GM21723 (cell line): Measurements from ENCODE around the gene PYCARD.
"Not testable (repeated sequence)": the region's sequence is repeated elsewhere in the genome, so short reads cannot be mapped to it uniquely, and the experiment has no call there.

Experiments
- ATAC-seq: cut with Tn5 transposase; IDR thresholded peaks from one replicate; pipeline ENCODE4 v1.9.1; 2021; ENCODE audit warnings: mild to moderate bottlenecking, moderate library complexity; ENCODE audit not compliant: unreplicated experiment

The PYCARD gene

DNA sequence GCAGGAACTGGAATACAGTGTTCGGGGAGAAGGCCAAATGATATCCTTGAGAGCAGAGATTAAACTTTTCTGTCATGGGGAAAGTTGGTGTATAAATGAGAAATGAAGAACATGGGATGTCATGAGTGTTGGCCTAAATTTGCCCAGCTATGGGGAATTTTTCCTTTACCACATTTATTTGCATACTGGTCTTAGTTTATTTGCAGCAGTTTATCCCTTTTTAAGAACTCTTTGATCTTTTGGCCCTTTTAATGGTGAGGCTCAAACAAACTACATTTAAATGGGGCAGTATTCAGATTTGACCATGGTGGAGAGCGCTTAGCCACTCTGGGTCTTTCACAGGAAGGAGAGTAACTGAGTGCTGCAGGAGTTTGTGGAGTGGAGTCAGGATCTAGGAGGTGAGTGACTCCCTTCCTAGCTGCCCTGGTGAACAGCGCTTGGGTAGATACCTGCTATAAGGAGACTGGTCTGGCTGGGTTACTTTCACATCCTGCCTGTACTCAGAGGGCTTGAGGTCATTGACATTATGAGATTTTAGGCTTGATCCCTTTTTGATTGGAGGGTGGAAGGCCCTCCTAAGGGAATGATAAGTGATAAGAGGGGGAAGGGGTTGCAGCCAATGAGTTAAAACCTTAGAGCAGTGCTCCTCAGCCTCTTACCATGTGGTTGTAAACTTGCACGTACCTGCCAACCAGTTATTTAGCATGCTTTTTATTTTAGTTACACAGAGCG lies 10.7 kb downstream of the PYCARD start:
- no peak for ATAC-seq

GRCh38 chr16:31190818-31191444 lies 11.6 kb downstream of the PYCARD start:
- no peak for ATAC-seq

- no peak for ATAC-seq
Measured at GRCh38 chr16:31190061-31190460, 12.5 kb downstream of the PYCARD start.

DNA sequence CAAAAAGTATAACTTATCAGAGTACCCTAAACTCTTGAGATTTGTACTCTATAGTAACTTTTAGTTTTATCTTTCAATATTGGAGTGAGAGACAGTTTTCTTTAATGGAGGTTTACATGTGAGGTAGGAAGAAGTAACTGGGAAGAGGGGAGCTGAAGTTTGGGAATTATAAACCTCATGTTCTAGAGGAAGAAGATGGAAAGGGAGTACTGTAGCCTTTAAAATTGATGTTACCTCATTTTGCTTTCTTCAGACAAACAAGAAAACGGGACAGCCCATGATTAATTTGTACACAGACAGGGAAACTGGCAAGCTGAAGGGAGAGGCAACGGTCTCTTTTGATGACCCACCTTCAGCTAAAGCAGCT lies 13.2 kb downstream of the PYCARD start:
- no peak for ATAC-seq

- ATAC-seq = no peak
Measured at GRCh38 chr16:31188450-31189411, 13.8 kb downstream of the PYCARD start.

GRCh38 chr16:31187808-31188189 lies 14.8 kb downstream of the PYCARD start:
- ATAC-seq = no peak

GRCh38 chr16:31186930-31187807 lies 15.4 kb downstream of the PYCARD start:
- no peak for ATAC-seq

DNA sequence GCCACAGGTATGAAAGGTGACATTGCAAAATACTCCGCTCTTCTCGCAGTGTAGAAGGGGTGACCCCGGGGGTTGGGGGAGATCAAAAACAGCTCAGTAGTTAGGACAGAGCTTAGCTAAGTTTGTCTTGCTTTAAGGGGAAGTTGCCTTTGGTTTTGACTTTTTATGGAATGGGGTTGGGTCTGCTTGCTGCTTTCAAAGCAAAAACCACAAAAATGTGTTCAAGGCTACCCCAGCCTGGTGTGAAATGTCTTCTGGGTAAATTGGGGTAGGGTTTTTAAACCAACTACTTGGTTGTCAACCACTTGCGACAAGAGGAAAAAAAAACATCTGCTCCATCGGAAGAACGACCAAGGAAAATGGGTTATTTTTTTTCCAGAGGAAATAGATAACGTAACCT lies 16.4 kb downstream of the PYCARD start:
- ATAC-seq = no peak

DNA sequence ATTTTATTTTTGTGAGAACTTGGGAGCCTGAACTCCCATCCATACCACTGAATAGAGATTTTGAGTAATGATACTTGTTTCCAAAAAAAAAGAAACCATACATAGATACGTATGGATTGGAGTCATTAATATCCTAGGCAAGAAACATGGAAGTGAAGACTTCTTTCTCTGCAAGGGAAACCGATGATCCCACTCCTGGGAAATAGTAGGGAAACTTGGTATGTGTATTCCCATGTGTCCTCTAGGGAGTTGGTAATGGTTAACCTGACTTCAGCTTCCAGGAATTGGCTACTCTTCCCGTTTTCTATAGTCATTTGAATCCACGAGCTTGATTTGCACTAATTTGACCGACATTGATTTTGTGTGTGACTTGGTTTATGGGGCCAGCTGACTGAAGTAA lies 17.2 kb downstream of the PYCARD start:
- ATAC-seq = no peak

GRCh38 chr16:31184888-31185287 lies 17.7 kb downstream of the PYCARD start:
- ATAC-seq = no peak

DNA sequence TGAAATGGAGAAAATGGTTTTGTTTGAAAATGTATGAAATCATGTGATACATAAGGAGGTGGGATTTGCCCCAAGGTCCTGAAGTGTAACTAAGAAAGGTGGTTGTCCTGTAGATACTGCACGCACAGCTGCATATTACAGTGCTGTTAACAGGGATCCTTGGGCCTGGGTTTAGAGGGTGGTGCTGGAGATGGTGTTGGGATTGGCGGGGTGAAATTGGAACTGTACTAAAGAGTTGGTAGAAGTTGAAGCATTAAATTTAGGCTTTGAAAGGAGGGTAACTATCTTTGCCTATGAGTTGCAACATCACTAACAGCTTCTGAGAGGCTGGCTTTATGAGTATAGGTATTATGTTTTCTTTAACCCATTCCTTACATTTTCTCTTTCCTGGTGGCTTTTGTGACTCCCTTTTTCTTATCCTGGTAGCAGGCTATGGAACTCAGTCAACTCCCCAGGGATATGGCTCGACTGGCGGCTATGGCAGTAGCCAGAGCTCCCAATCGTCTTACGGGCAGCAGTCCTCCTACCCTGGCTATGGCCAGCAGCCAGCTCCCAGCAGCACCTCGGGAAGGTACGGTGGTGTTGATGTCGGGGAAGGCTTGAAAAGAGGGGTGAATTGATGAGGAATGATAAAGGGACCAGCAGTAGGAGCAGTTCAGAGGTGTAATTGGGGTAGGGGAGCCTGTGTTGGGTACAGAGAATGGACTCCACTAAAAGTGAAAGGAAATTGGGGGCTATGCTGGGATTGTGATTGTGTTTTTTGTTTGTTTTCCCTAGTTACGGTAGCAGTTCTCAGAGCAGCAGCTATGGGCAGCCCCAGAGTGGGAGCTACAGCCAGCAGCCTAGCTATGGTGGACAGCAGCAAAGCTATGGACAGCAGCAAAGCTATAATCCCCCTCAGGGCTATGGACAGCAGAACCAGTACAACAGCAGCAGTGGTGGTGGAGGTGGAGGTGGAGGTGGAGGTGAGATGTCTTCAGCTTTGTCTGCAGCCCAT lies 18.8 kb downstream of the PYCARD start:
- no peak for ATAC-seq

DNA sequence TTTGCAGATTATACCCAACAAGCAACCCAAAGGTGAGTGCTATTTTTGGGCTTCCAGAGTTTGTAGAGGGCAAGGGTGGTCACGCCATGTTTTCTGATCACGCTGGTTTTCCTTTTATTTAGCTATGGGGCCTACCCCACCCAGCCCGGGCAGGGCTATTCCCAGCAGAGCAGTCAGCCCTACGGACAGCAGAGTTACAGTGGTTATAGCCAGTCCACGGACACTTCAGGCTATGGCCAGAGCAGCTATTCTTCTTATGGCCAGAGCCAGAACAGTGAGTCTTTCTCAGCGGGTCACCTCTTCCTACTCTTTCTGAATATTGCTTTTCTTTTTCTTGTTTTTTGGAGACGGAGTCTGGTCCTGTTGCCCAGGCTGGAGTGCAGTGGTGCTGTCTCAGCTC lies 20.2 kb downstream of the PYCARD start:
- no peak for ATAC-seq

DNA sequence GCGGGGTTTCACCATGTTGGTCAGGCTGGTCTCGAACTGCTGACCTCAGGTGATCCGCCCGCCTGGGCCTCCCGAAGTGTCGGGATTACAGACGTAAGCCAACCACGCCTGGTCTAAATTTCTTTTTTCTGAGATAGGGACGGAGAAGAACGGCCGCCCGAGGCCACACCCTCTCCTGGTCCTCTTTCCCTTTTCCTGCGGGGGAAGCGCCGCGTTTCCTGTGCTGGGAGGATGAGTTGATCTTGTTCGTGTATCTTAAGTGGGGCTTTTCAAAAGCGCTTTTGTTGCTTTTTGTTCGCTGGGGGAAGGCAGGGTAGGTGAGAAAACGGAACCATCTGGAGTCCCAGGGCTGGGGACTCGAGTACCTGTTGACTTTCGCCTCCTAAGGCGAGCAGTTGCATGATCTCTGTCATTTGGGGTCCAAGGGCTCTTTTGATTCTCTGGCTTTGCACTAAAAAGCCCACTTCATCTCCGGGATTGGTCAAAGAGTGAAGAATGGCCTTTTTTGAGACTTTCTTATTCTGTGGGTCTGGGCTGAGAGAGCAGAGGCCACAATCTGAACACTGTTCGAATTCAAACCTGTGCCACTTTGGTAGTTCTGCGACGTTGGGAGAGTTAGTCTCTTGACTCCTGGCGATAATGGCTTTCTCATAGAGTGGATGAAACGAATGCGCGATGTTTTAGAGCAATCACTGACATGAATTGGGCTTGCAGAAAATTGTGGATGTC lies 21.3 kb downstream of the PYCARD start:
- no peak for ATAC-seq

- ATAC-seq = peak; percentile 53
Measured at GRCh38 chr16:31179747-31180459, 22.7 kb downstream of the PYCARD start, which contains the start of gene FUS. FUS (plus strand) TSS chr16:31180139; CDS start chr16:31180215, 76 bp downstream.

GRCh38 chr16:31179219-31179746 lies 23.3 kb downstream of the PYCARD start:
- peak; percentile 2 for ATAC-seq

GRCh38 chr16:31177136-31177535 lies 25.4 kb downstream of the PYCARD start:
- no peak for ATAC-seq

GRCh38 chr16:31170048-31170447 lies 32.5 kb downstream of the PYCARD start:
- not testable (repeated sequence) for ATAC-seq

DNA sequence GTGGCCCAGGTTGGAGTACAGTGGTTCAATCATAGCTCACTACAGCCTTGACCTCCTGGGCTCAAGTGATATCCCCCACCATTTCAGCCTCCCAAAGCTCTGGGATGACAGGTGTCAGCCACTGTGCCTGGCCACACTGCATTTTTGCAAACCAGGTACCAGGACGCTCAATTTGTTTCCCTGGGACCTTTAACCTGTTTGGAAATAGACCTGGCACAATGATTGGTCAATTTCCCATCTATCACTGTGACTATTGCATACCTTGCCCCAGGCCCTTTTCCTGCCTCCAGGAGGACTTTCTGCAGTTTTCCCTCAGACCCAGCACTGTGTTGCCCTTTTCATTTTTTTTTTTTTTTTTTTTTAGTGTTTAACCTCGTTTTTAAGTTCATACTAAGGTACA lies 33.7 kb downstream of the PYCARD start:
- no peak for ATAC-seq
